Neural crest cell (in vitro differentiated cells): ENCODE data around the gene PAQR4. TPM values are rescaled to one million over a fixed set of nuclear protein-coding genes. Genes with fewer than 3 reads are reported as not detected.

Source experiments
- DNase-seq: peaks from one replicate; pipeline ENCODE4 v3.0.0; 2021; ENCODE audit warnings: low read depth, mixed read lengths, low spot score
- H3K27ac Mint-ChIP-seq: one replicate; pipeline ENCODE4 v1.8.0; 2021; ENCODE audit warnings: mild to moderate bottlenecking, mixed read lengths; ENCODE audit not compliant: unreplicated experiment
- H3K27me3 Mint-ChIP-seq: 2 replicates; pipeline ENCODE4 v1.8.0; 2021; ENCODE audit warnings: low read depth, mild to moderate bottlenecking, mixed read lengths
- H3K36me3 Mint-ChIP-seq: 2 replicates; pipeline ENCODE4 v1.8.0; 2021; ENCODE audit warnings: low read depth, mild to moderate bottlenecking, mixed read lengths
- H3K4me1 Mint-ChIP-seq: 2 replicates; pipeline ENCODE4 v1.8.0; 2021; ENCODE audit warnings: mixed read lengths
- H3K4me3 Mint-ChIP-seq: one replicate; pipeline ENCODE4 v1.8.0; 2021; ENCODE audit warnings: mild to moderate bottlenecking, mixed read lengths
- H3K9me3 Mint-ChIP-seq: 2 replicates; pipeline ENCODE4 v1.8.0; 2021; ENCODE audit warnings: mixed read lengths
- total RNA-seq: library from RNA; stranded (reverse); gene quantifications from 2 replicates; pipeline ENCODE4 v1.2.1, GENCODE V29; 2021
- TF ChIP-seq, protein P1 (sequence below): fragments of 200-600 bp; sonication (generic); conservative IDR thresholded peaks from 2 replicates; pipeline ENCODE4 v1.5.0; 2021; ENCODE audit warnings: antibody characterized with exemption, mild to moderate bottlenecking

Gene PAQR4
- total RNA-seq, 1 donor from 2014 or later: 53.4 TPM

DNA sequence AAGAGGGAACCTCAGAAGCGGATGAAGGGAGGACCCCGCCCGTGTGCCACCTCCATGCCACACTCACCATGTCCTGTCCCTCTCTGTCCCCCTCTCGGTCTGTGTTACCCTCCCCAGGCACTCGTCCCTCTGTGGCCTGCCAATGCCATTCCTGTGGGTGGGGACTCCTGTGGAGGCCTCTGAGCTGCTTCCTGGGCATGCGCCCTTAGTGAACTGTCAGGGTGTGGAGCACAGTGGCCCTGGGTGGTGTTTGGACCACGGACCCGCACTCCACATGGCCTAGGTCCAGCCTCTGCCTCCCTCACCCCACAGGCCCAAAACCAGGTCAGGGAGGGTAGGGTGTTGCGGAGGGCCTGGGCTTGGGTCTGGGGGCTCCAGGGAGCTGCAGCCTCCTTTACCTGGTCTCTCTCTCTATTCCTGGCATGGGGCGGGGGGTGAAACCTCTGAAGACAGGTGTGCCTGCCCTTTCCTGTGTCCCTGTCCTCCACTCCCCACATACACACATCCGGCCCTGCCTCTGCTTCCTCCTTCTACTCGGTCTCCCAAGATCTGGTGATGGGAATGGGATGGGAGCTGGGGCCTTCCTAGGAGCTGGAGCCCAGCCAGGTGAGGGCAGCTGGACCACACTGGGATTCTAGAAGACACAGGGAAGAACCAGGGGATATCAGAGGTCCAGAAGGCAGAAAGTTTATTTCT lies 22.6 kb downstream of the PAQR4 start:
- H3K36me3 Mint-ChIP-seq: no peaks in the 10 kb centered on the region
- H3K27ac Mint-ChIP-seq: no peak overlapping the region
- H3K4me3 Mint-ChIP-seq: no peak overlapping the region
- no peaks in the 10 kb centered on the region for H3K9me3 Mint-ChIP-seq
- TF ChIP-seq, protein P1, sequence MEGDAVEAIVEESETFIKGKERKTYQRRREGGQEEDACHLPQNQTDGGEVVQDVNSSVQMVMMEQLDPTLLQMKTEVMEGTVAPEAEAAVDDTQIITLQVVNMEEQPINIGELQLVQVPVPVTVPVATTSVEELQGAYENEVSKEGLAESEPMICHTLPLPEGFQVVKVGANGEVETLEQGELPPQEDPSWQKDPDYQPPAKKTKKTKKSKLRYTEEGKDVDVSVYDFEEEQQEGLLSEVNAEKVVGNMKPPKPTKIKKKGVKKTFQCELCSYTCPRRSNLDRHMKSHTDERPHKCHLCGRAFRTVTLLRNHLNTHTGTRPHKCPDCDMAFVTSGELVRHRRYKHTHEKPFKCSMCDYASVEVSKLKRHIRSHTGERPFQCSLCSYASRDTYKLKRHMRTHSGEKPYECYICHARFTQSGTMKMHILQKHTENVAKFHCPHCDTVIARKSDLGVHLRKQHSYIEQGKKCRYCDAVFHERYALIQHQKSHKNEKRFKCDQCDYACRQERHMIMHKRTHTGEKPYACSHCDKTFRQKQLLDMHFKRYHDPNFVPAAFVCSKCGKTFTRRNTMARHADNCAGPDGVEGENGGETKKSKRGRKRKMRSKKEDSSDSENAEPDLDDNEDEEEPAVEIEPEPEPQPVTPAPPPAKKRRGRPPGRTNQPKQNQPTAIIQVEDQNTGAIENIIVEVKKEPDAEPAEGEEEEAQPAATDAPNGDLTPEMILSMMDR: no peak
- DNase-seq: no peak
- no peaks in the 10 kb centered on the region for H3K4me1 Mint-ChIP-seq
- H3K27me3 Mint-ChIP-seq: no peaks in the 10 kb centered on the region

DNA sequence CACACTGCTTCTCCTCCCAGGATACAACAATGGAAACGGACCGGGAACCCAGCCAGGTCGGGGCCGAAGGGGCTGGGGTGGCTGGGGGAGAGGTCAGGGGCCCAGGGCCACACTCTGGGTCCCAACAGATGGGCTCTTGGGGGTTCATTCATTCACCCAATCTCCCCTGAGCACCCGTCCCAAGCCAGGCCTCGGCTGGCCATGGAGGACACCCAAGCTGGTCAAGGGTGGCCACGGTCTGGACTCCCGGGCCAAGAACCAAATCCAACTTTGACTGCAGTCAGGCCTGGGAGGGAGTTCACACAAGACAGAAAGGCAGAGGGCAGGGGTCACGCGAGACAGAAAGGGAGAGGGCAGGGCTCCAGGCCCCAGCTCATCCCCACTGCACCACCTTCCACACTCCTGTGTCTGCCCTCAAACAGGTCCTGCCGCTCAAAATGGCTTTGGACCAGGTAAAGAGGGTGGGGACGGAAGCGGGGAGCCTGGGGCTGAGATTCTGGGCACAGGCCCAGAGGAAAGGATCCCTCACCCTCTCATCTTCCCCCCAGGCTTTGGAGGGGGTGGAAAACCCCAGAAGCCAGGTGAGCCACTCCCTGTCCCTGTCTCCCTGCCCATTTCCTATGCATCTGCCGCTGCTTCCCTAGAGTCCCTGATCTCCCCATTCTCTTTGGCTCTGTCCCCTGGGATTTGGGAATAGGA lies 23.4 kb downstream of the PAQR4 start:
- no peaks in the 10 kb centered on the region for H3K36me3 Mint-ChIP-seq
- no peaks in the 10 kb centered on the region for H3K27me3 Mint-ChIP-seq
- TF ChIP-seq, protein P1: no peak
- DNase-seq: no peak
- H3K4me1 Mint-ChIP-seq: no peaks in the 10 kb centered on the region
- no peak overlapping the region for H3K4me3 Mint-ChIP-seq
- H3K27ac Mint-ChIP-seq: no peak overlapping the region
- H3K9me3 Mint-ChIP-seq: no peaks in the 10 kb centered on the region

DNA sequence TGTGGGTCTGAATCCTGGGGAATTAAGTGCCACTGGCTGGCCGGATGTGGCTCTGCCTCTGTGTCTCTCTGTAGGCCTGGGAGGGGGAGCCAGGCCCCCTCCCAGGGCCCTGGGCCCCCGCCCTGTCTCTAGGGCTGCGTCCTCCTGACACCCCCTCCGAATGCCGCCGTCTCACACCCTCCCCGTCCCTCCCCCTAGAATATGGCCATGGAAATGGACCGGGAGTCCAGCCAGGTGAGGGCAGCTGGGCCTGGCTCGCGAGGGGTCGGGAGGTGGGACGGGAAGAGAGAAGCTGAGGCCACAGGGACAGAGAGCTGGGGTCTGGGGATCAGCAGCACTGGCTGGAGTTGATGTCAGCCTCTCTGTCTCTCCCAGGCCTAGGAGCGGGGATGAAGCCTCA lies 27.1 kb downstream of the PAQR4 start:
- DNase-seq: no peak
- H3K9me3 Mint-ChIP-seq: no peaks in the 10 kb centered on the region
- no peaks in the 10 kb centered on the region for H3K4me1 Mint-ChIP-seq
- H3K27ac Mint-ChIP-seq: no peak overlapping the region
- no peaks in the 10 kb centered on the region for H3K36me3 Mint-ChIP-seq
- no peak overlapping the region for H3K4me3 Mint-ChIP-seq
- TF ChIP-seq, protein P1: no peak
- peaks cover 9% of the 10 kb centered on the region for H3K27me3 Mint-ChIP-seq

DNA sequence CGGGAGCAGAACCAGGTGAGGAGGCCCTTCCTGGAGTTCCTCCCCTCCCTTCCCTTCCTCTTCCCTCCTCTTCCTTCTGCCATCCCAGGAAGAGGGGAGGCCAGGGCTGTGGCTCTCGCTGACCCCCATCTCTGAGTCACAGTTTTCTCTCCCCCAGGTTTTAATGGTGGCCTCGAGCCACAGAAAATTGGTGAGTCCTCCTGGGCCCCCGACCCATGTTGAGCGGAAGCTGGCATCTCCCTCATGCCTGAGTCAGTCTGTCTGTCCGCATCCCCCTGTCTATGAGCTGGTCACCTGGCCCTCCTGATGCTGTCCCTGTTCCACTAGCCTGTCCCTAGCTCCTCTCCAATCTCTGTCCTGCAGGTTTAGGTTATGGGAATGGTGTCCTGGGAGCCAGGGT lies 30.8 kb downstream of the PAQR4 start:
- H3K27me3 Mint-ChIP-seq: peaks cover 29% of the 10 kb centered on the region
- H3K4me3 Mint-ChIP-seq: no peak overlapping the region
- DNase-seq: no peak
- TF ChIP-seq, protein P1: no peak
- H3K9me3 Mint-ChIP-seq: no peaks in the 10 kb centered on the region
- H3K4me1 Mint-ChIP-seq: no peaks in the 10 kb centered on the region
- H3K27ac Mint-ChIP-seq: no peak overlapping the region
- H3K36me3 Mint-ChIP-seq: no peaks in the 10 kb centered on the region

DNA sequence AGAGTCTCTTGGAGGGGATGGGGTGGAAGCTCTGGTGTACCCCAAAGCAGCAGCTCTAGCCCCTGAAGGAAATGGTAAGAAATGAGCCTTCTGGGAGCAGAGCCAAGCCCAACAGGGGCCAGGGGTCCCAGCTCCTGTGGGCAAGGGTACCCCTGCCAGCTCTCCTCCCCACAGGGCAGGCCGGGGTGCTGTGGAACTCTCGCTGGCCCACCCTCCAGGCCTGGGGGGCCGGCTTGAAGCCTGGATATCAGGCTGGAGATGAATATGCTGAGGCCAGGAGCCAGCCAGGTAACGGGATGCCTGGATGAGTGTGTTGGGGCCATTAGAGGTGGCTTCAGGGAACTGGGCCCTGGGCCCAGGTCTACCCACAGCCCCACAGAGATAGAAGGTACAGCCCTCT lies 31.4 kb downstream of the PAQR4 start:
- DNase-seq: no peak
- H3K36me3 Mint-ChIP-seq: no peaks in the 10 kb centered on the region
- no peak overlapping the region for H3K27ac Mint-ChIP-seq
- peaks cover 35% of the 10 kb centered on the region for H3K27me3 Mint-ChIP-seq
- TF ChIP-seq, protein P1: no peak
- no peaks in the 10 kb centered on the region for H3K9me3 Mint-ChIP-seq
- H3K4me3 Mint-ChIP-seq: no peak overlapping the region
- no peaks in the 10 kb centered on the region for H3K4me1 Mint-ChIP-seq
